ENCODE measurements around the gene LNPEP.
A peak's percentile ranks its signal among the peaks of the same experiment; 100 is the strongest.

Gene LNPEP

GRCh38 chr5:96973532-96974401 lies 37.9 kb downstream of the LNPEP start:
- H3K4me3 ChIP-seq (replicated peaks in 1 of 2; ENCODE audit: low read depth in 2 of 2, low read length in 2 of 2) = no peak overlapping the region
- no peak for TF ChIP-seq CTCF (IDR thresholded peaks at IDR 0.05; ENCODE audit: low read depth, low read length)

GRCh38 chr5:96975656-96976055 lies 39.8 kb downstream of the LNPEP start:
- H3K4me3 ChIP-seq (replicated peaks in 1 of 2; ENCODE audit: low read depth in 2 of 2, low read length in 2 of 2) = no peak overlapping the region
- TF ChIP-seq CTCF (IDR thresholded peaks at IDR 0.05; ENCODE audit: low read depth, low read length) = no peak
- peak in 1 of 2 donors; percentile 21 for DNase-seq (ENCODE audit: low read depth in 2 of 2)

More at GRCh38 chr5:96973532-96974401, 37.9 kb downstream of the LNPEP start:
- DNase-seq (ENCODE audit: low read depth in 2 of 2) = no peak

GRCh38 chr5:96977228-96977627 lies 41.3 kb downstream of the LNPEP start:
- no peak for DNase-seq (ENCODE audit: low read depth in 2 of 2)
- H3K4me3 ChIP-seq (replicated peaks in 1 of 2; ENCODE audit: low read depth in 2 of 2, low read length in 2 of 2) = no peak overlapping the region
- no peak for TF ChIP-seq CTCF (IDR thresholded peaks at IDR 0.05; ENCODE audit: low read depth, low read length)

- H3K4me3 ChIP-seq (replicated peaks in 1 of 2; ENCODE audit: low read depth in 2 of 2, low read length in 2 of 2) = no peak overlapping the region
- DNase-seq (ENCODE audit: low read depth in 2 of 2) = no peak
- TF ChIP-seq CTCF (IDR thresholded peaks at IDR 0.05; ENCODE audit: low read depth, low read length) = no peak
Observed at GRCh38 chr5:96978812-96979449, 43.1 kb downstream of the LNPEP start.

GRCh38 chr5:96984506-96985192 lies 48.8 kb downstream of the LNPEP start:
- DNase-seq (ENCODE audit: low read depth in 2 of 2) = peak; percentile 52 to 54
- no peak for TF ChIP-seq CTCF (IDR thresholded peaks at IDR 0.05; ENCODE audit: low read depth, low read length)
- H3K4me3 ChIP-seq (replicated peaks in 1 of 2; ENCODE audit: low read depth in 2 of 2, low read length in 2 of 2) = no peak overlapping the region

GRCh38 chr5:96986450-96986849 lies 50.6 kb downstream of the LNPEP start:
- no peak for TF ChIP-seq CTCF (IDR thresholded peaks at IDR 0.05; ENCODE audit: low read depth, low read length)
- H3K4me3 ChIP-seq (replicated peaks in 1 of 2; ENCODE audit: low read depth in 2 of 2, low read length in 2 of 2) = no peak overlapping the region
- no peak for DNase-seq (ENCODE audit: low read depth in 2 of 2)

Data from cardiac fibroblast (primary cell).